Type B pancreatic cell (in vitro differentiated cells): ENCODE results near the gene LRRC32. TPM values are rescaled to one million over a fixed set of nuclear protein-coding genes. Genes with fewer than 3 reads are reported as not detected.

Source experiments
- DNase-seq: peaks from one replicate; pipeline ENCODE4 v3.0.0; 2021; ENCODE audit warnings: mixed read lengths; ENCODE audit not compliant: unreplicated experiment; ENCODE audit errors: extremely low spot score
- H3K27ac Mint-ChIP-seq: 2 replicates; pipeline ENCODE4 v1.8.0; 2021; ENCODE audit warnings: mild to moderate bottlenecking, mixed read lengths
- H3K27me3 Mint-ChIP-seq: 2 replicates; pipeline ENCODE4 v1.8.0; 2021; ENCODE audit warnings: mixed read lengths
- H3K36me3 Mint-ChIP-seq: 2 replicates; pipeline ENCODE4 v1.8.0; 2021; ENCODE audit warnings: mixed read lengths
- H3K4me1 Mint-ChIP-seq: one replicate; pipeline ENCODE4 v1.8.0; 2021; ENCODE audit warnings: mixed read lengths; ENCODE audit not compliant: unreplicated experiment
- H3K4me3 Mint-ChIP-seq: 2 replicates; pipeline ENCODE4 v1.8.0; 2021; ENCODE audit warnings: mild to moderate bottlenecking, mixed read lengths
- H3K9me3 Mint-ChIP-seq: 2 replicates; pipeline ENCODE4 v1.8.0; 2021; ENCODE audit warnings: mixed read lengths
- total RNA-seq: library from RNA; stranded (reverse); gene quantifications from 2 replicates; pipeline ENCODE4 v1.2.1, GENCODE V29; 2021; ENCODE audit warnings: low replicate concordance
- TF ChIP-seq, protein P1 (sequence below): fragments of 200-600 bp; sonication (generic); conservative IDR thresholded peaks from 2 replicates; pipeline ENCODE4 v1.5.0; 2021; ENCODE audit warnings: antibody characterized with exemption, mild to moderate bottlenecking

Gene LRRC32
- total RNA-seq, 1 donor from 2014 or later, result 4.3 TPM

DNA sequence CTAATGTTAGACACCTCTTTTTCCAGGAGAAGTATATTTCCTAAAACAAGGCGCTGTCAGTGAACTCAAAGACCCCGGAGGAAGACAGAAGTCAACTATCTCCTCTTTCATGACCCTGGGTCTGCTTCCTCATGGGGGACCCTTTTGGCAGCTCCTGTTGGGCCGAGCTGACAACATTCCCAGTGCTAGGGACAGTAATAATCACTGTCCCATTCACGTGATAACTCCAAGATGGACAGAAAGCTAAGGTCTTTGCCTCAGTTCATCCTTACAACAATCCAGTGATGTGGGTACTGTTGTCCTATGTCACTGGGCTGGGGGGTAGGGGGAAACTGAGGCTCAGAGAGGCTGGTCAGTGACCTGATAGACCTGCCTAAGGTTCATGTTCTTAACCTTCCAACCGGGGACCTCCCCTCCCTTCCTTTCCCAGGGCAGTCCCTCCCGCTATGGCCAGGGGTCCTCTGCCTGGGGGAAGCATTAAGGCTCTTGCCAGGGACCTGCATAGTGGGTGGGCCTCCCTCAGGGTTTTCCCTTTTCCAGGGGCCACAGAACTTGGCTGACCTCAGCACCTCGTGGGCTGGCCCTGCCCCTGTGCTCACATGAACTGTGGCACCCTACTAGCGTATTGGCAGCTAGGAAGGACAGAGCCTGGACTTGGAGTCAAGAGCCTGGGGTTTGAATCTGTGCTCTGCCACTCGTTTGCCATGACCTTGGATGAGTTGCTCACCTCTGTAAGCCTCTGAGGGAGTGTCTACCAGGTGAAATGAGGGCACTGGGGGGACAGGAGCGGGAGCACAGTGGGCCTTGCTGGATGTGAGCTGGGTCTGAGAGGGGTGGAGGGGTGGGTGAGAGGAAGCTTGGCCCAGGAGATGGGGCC is 53.6 kb downstream of the LRRC32 start:
- H3K4me3 Mint-ChIP-seq, result no peak overlapping the region
- peaks cover 7% of the 10 kb centered on the region for H3K9me3 Mint-ChIP-seq
- no peaks in the 10 kb centered on the region for H3K27me3 Mint-ChIP-seq
- no peak for DNase-seq
- TF ChIP-seq, protein P1, sequence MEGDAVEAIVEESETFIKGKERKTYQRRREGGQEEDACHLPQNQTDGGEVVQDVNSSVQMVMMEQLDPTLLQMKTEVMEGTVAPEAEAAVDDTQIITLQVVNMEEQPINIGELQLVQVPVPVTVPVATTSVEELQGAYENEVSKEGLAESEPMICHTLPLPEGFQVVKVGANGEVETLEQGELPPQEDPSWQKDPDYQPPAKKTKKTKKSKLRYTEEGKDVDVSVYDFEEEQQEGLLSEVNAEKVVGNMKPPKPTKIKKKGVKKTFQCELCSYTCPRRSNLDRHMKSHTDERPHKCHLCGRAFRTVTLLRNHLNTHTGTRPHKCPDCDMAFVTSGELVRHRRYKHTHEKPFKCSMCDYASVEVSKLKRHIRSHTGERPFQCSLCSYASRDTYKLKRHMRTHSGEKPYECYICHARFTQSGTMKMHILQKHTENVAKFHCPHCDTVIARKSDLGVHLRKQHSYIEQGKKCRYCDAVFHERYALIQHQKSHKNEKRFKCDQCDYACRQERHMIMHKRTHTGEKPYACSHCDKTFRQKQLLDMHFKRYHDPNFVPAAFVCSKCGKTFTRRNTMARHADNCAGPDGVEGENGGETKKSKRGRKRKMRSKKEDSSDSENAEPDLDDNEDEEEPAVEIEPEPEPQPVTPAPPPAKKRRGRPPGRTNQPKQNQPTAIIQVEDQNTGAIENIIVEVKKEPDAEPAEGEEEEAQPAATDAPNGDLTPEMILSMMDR, result no peak
- no peaks in the 10 kb centered on the region for H3K36me3 Mint-ChIP-seq
- no peak overlapping the region for H3K27ac Mint-ChIP-seq
- no peaks in the 10 kb centered on the region for H3K4me1 Mint-ChIP-seq

DNA sequence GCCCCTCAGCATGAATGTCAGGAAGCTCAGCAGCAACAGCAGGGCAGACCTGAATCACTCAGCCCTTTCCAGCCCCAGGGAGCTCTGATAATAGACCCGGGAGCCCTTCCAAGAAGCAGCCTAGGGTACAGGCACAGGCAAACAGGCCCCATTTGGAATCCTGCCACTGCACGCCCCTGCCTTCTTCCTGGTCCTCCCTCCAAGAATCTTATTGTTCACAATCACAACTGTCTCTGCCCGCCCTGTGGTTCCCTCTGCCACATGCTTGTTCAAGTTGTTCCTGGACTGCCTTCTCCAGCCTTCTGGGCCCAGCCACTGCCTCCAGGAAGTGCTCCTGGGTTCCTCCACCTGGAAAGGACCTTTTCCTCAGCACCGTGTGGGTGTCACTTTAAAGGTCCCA is 54.6 kb downstream of the LRRC32 start:
- no peaks in the 10 kb centered on the region for H3K27me3 Mint-ChIP-seq
- peaks cover 7% of the 10 kb centered on the region for H3K9me3 Mint-ChIP-seq
- DNase-seq, result no peak
- no peak overlapping the region for H3K4me3 Mint-ChIP-seq
- H3K36me3 Mint-ChIP-seq, result no peaks in the 10 kb centered on the region
- TF ChIP-seq, protein P1, result no peak
- no peaks in the 10 kb centered on the region for H3K4me1 Mint-ChIP-seq
- no peak overlapping the region for H3K27ac Mint-ChIP-seq

DNA sequence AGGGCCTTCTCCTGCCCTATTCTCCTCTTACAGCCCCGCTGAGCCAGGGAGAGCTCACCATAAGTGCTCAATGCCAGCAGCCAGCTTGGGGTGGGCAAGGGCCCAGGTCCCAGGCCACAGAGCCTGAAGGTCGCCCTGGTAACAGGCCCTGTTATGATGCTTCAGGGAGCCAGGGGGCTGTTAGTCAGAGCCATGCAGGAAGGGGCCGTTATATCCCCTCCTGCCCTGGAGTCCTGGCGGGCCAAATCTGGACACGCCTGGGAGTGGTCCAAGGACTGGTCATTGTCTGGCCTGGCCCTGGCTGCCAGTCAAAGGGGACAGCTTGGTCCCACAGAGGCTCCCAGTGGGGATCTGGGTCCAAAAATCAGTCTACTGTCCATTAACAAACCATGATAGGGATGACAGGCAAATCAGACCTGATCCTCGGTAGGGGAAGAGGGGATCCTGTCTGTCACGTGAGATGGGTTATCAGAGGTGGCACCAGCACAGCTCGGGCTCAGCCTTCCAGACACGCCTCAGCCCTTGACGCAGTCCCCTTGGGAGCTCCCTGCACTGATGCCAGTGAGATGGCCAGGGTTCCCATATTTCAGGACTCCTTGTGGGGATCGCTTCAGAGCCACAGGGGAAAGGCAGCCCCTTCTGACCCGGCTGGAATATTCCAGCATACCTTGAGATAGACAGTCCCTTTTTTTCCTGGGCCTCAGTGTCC is 55.9 kb downstream of the LRRC32 start:
- Mint-ChIP-seq H3K4me3 (no peak overlapping the region), H3K27ac (no peak overlapping the region), H3K9me3 (peaks cover 7% of the 10 kb centered on the region), H3K4me1 (no peaks in the 10 kb centered on the region), H3K36me3 (no peaks in the 10 kb centered on the region), H3K27me3 (no peaks in the 10 kb centered on the region)
- TF ChIP-seq, protein P1, result no peak
- no peak for DNase-seq

DNA sequence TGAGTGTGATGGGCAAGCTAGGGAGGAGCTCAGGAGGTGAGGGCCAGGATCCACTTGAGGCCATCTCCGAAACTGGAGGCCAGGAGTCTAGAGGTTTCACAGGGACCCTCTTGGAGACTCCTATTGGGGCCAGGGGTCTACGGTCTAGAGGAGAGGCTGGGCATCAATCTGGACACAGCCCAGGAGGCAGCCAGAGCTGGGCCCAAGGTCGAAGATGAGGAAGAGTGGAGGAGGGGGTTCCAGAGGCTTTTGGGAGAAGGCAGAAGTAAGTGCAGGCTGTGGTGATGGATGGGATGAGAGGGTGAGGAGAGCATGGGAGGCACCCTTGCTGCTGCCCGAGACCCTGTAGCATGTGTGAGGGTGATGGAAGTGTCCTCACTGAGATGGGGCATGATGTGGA is 56.6 kb downstream of the LRRC32 start:
- Mint-ChIP-seq H3K36me3 (no peaks in the 10 kb centered on the region), H3K27ac (no peak overlapping the region), H3K4me3 (no peak overlapping the region), H3K4me1 (no peaks in the 10 kb centered on the region), H3K27me3 (no peaks in the 10 kb centered on the region), H3K9me3 (peaks cover 7% of the 10 kb centered on the region)
- TF ChIP-seq, protein P1, result no peak
- DNase-seq, result no peak

DNA sequence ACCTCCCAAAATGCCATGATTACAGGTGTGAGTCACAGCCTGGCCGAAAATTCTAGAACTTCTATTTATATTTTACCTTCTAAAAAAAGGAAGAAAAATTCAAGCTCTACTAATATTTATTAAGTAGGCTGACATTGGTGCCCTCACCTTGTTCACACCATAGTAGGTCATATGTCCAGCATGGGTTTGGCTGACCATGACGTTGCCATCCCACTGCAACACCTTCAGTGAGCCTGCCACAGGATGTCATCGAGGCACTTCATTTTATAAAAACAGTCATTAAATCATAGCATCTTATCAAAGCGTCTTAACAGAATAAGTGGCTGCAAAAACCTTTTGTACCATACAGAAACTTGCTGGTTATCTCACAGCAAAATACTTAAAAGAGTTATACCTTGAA is 58.3 kb downstream of the LRRC32 start:
- Mint-ChIP-seq H3K4me1 (no peaks in the 10 kb centered on the region), H3K36me3 (peaks cover 3% of the 10 kb centered on the region), H3K9me3 (no peaks in the 10 kb centered on the region), H3K27me3 (no peaks in the 10 kb centered on the region), H3K4me3 (no peak overlapping the region), H3K27ac (no peak overlapping the region)
- TF ChIP-seq, protein P1, result no peak
- no peak for DNase-seq
